Endothelial cell of umbilical vein (primary cell): ENCODE results near the gene CREG2. TPM values are rescaled to one million over a fixed set of nuclear protein-coding genes. Genes with fewer than 3 reads are reported as not detected.

Experiments
- BruUV-seq: library from RNA; stranded (reverse); fragments of 400-500 nt; replicated peaks from 2 replicates; lab custom pipeline; 2021; lab: Mats Ljungman, UMichigan
- CTCF ChIA-PET: fragments of 300-600, 350-600 bp; sonication (Branson Sonifier 250); formaldehyde crosslinking; loops from one replicate; lab custom pipeline; 2021; ENCODE audit warnings: antibody characterized with exemption, inconsistent platforms; lab: Charles Lee
- POLR2A ChIA-PET: fragments of 300-600, 350-600 bp; sonication (Branson Sonifier 250); formaldehyde crosslinking; loops from one replicate; lab custom pipeline; 2021; ENCODE audit warnings: antibody characterized with exemption, inconsistent platforms; lab: Charles Lee
- DNase-seq: peaks from one replicate; pipeline ENCODE4 v3.0.0-alpha.2; 2011; ENCODE audit warnings: low read depth, low spot score
- FAIRE-seq: peaks from 2 replicates; lab custom pipeline; 2011; peaks lifted over from hg19 to GRCh38; lab: Jason Lieb, UNC
- H2AFZ ChIP-seq: 2 replicates; pipeline ENCODE4 v1.6.0; 2012; ENCODE audit warnings: low read depth, low read length, control low read depth, inconsistent platforms
- H3K27ac ChIP-seq: 2 replicates; pipeline ENCODE4 v1.5.1; 2011; ENCODE audit warnings: low read depth, mild to moderate bottlenecking, control low read depth, low read length, moderate library complexity; ENCODE audit not compliant: insufficient read depth
- H3K27me3 ChIP-seq, 2 experiments: 2 replicates each; pipeline versions ENCODE4 v1.6.0 to v1.6.1; 2011; ENCODE audit warnings: low read length in 2 of 2, mixed read lengths in 1 of 2; ENCODE audit not compliant: control insufficient read depth in 2 of 2, insufficient read depth in 2 of 2
- H3K36me3 ChIP-seq, 2 experiments: 2 replicates in 1 of 2; 3 replicates in 1 of 2; pipeline ENCODE4 v1.5.1; 2011; ENCODE audit warnings: low read length in 2 of 2, mild to moderate bottlenecking in 1 of 2, moderate library complexity in 1 of 2; ENCODE audit not compliant: control insufficient read depth in 2 of 2, insufficient read depth in 2 of 2; ENCODE audit errors: extremely low read depth in 1 of 2
- H3K4me1 ChIP-seq: 3 replicates; pipeline ENCODE4 v1.5.1; 2011; ENCODE audit warnings: mild to moderate bottlenecking, low read length; ENCODE audit not compliant: control insufficient read depth, insufficient read depth; ENCODE audit errors: extremely low read depth
- H3K4me2 ChIP-seq: 2 replicates; pipeline ENCODE4 v1.6.1; 2011; ENCODE audit warnings: low read length, control low read depth, mixed read lengths; ENCODE audit not compliant: insufficient read depth
- H3K4me3 ChIP-seq, 3 experiments: fragments of 200-600 bp in 1 of 3; sonication (generic), shearing (Covaris generic) in 1 of 3; replicated peaks in 1 of 3; 2 replicates each; pipeline ENCODE4 v1.5.1; 2011 to 2016; ENCODE audit warnings: control low read depth in 3 of 3, low read length in 3 of 3, mild to moderate bottlenecking in 2 of 3, inconsistent platforms in 1 of 3, low read depth in 1 of 3, moderate library complexity in 1 of 3; ENCODE audit not compliant: insufficient read depth in 1 of 3
- H3K79me2 ChIP-seq: 2 replicates; pipeline ENCODE4 v1.6.0; 2012; ENCODE audit warnings: low read length, inconsistent platforms; ENCODE audit not compliant: control insufficient read depth, insufficient read depth
- H3K9ac ChIP-seq: replicated peaks from 2 replicates; pipeline ENCODE3; 2011; ENCODE audit warnings: low read length, control low read depth; ENCODE audit not compliant: insufficient read depth; ENCODE audit errors: extremely low read depth
- H3K9me1 ChIP-seq: replicated peaks from 3 replicates; pipeline ENCODE4 v1.6.0; 2011; ENCODE audit warnings: mild to moderate bottlenecking, low read length; ENCODE audit not compliant: control insufficient read depth, insufficient read depth; ENCODE audit errors: extremely low read depth
- H3K9me3 ChIP-seq: replicated peaks from 2 replicates; pipeline ENCODE4 v1.5.1; 2012; ENCODE audit warnings: low read length, inconsistent platforms; ENCODE audit not compliant: control insufficient read depth, insufficient read depth
- H4K20me1 ChIP-seq: replicated peaks from 2 replicates; pipeline ENCODE3; 2011; ENCODE audit warnings: mild to moderate bottlenecking, low read length; ENCODE audit not compliant: control insufficient read depth, insufficient read depth; ENCODE audit errors: extremely low read depth
- EZH2 ChIP-seq: IDR thresholded peaks from 2 replicates; pipeline ENCODE4 v1.6.1; 2012; ENCODE audit warnings: borderline replicate concordance, low read depth, mild to moderate bottlenecking, moderate library complexity, low read length, inconsistent platforms; ENCODE audit not compliant: severe bottlenecking
- FOS ChIP-seq: IDR thresholded peaks from 2 replicates; pipeline ENCODE4 v1.6.1; 2011; ENCODE audit warnings: mild to moderate bottlenecking, low read length, moderate library complexity, borderline replicate concordance; ENCODE audit not compliant: insufficient read depth
- GATA2 ChIP-seq: IDR thresholded peaks from 2 replicates; pipeline ENCODE4 v1.7.0; 2011; ENCODE audit warnings: low read depth, mild to moderate bottlenecking, moderate library complexity, mixed read lengths, low read length; ENCODE audit not compliant: insufficient read length, insufficient read depth
- JUN ChIP-seq: IDR thresholded peaks from 2 replicates; pipeline ENCODE4 v1.6.1; 2011; ENCODE audit warnings: borderline replicate concordance, low read depth; ENCODE audit not compliant: insufficient read length, insufficient read depth
- MYC ChIP-seq: IDR thresholded peaks from one replicate; pipeline ENCODE4 v1.6.1; 2011; ENCODE audit warnings: mild to moderate bottlenecking, low read depth, low read length
- POLR2A ChIP-seq: IDR thresholded peaks from 2 replicates; pipeline ENCODE4 v1.6.1; 2012; ENCODE audit warnings: low read depth, mild to moderate bottlenecking, control low read depth, low read length
- POLR2AphosphoS5 ChIP-seq: IDR thresholded peaks from 2 replicates; pipeline ENCODE4 v1.6.1; 2012; ENCODE audit warnings: low read depth, mild to moderate bottlenecking, control low read depth, low read length, moderate library complexity; ENCODE audit not compliant: insufficient read depth
- dilution Hi-C: fragments of 300-500 bp; cut with MboI; formaldehyde crosslinking; loops from one replicate; pipeline ENCODE4 v1.15.0; 2019; ENCODE audit warnings: low sequenced_read_pairs; ENCODE audit not compliant: extremely low pct_ligation_motif_present
- intact Hi-C: fragments of 100-400 bp; cut with micrococcal nuclease; formaldehyde crosslinking; loops from one replicate; pipeline ENCODE4 v1.10.0; 2022
- polyA plus RNA-seq, 4 experiments: library from polyadenylated mRNA; depleted of rRNA in 3 of 4; stranded (reverse) in 3 of 4; unstranded in 1 of 4; fragments of >200 nt; gene quantifications; 2 replicates each; pipeline versions ENCODE4 v1.2.1 to v1.2.3, GENCODE V29; 2011 to 2012; ENCODE audit warnings: missing spikeins in 1 of 4
- total RNA-seq: library from RNA; stranded (reverse); gene quantifications from 2 replicates; pipeline ENCODE4 v1.2.3, GENCODE V29; 2021
- TF ChIP-seq, protein P1 (sequence below): IDR thresholded peaks from 2 replicates; pipeline ENCODE4 v1.6.1; 2011; ENCODE audit not compliant: insufficient read depth, insufficient read length
- TF ChIP-seq, protein P2 (sequence below), 2 donors: IDR thresholded peaks; 1 replicate in 1 of 2; 2 replicates in 1 of 2; pipeline ENCODE4 v1.5.1; 2011; ENCODE audit warnings: low read length in 2 of 2, mild to moderate bottlenecking in 2 of 2, moderate library complexity in 2 of 2, control low read depth in 1 of 2, inconsistent platforms in 1 of 2, low read depth in 1 of 2; ENCODE audit not compliant: insufficient read depth in 1 of 2; ENCODE audit errors: extremely low read depth in 1 of 2

CREG2 gene
- total and polyA plus RNA-seq, 2 donors (not counting 3 experiments of a cell fraction or from before 2014, with no cell fraction given), result 0.48 to 2.0 TPM

DNA sequence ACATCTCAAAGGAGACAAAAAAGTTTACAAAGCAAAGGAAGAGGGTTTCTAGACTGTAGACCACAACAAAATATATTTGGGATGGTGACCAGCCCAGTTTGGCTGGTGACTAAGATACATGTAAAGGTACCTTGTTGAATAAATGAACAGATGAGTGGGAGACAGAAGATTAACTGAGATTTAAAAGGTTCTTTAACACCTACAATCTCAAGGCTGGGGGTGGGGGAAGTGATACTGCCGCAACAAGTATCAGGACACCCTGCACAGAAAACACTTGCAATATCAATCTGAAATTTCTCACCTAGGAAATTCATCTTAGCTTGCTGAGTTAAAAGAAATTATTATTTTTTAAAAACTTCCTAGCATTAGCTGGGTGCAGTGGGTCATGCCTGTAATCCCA lies 87.1 kb downstream of the CREG2 start:
- Histone ChIP-seq H3K9ac (no peak overlapping the region), H3K4me3 (no peak overlapping the region), H2AFZ (no peak overlapping the region), H3K4me2 (no peak overlapping the region), H3K4me1 (peaks cover 28% of the 10 kb centered on the region), H3K79me2 (peaks cover 98% of the 10 kb centered on the region), H3K27ac (no peak overlapping the region), H4K20me1 (peaks cover 11% of the 10 kb centered on the region), H3K9me3 (no peaks in the 10 kb centered on the region), H3K27me3 (no peaks in the 10 kb centered on the region), H3K36me3 (no peaks in the 10 kb centered on the region), H3K9me1 (no peaks in the 10 kb centered on the region)
- BruUV-seq, result no TSS peak
- intact Hi-C loops (no loop called here), dilution Hi-C loops (no loop called here)
- ChIA-PET CTCF (interaction anchor here (1.0 to 3.0 kb wide), 4 partner anchors 9 to 50 kb away, joined by 3 to 12 read pairs (median 6); partner anchors contain the start of gene RNF149), POLR2A (interaction anchor here (1.4 kb wide), 1 partner anchor 8 kb away, joined by 3 read pairs; the partner anchor contains the start of gene RNF149)
- TF ChIP-seq, protein P1, sequence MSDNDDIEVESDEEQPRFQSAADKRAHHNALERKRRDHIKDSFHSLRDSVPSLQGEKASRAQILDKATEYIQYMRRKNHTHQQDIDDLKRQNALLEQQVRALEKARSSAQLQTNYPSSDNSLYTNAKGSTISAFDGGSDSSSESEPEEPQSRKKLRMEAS, result no peak
- no peak for TF ChIP-seq POLR2A
- TF ChIP-seq FOS, result no peak
- TF ChIP-seq, protein P2, sequence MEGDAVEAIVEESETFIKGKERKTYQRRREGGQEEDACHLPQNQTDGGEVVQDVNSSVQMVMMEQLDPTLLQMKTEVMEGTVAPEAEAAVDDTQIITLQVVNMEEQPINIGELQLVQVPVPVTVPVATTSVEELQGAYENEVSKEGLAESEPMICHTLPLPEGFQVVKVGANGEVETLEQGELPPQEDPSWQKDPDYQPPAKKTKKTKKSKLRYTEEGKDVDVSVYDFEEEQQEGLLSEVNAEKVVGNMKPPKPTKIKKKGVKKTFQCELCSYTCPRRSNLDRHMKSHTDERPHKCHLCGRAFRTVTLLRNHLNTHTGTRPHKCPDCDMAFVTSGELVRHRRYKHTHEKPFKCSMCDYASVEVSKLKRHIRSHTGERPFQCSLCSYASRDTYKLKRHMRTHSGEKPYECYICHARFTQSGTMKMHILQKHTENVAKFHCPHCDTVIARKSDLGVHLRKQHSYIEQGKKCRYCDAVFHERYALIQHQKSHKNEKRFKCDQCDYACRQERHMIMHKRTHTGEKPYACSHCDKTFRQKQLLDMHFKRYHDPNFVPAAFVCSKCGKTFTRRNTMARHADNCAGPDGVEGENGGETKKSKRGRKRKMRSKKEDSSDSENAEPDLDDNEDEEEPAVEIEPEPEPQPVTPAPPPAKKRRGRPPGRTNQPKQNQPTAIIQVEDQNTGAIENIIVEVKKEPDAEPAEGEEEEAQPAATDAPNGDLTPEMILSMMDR (IDR thresholded peaks at IDR 0.05; ENCODE audit: extremely low read depth in 1 of 2, insufficient read depth in 1 of 2, low read depth in 1 of 2, low read length in 2 of 2), result no peak
- TF ChIP-seq GATA2, result no peak
- no peak for TF ChIP-seq EZH2
- no peak for TF ChIP-seq MYC
- no peak for TF ChIP-seq JUN
- TF ChIP-seq POLR2AphosphoS5, result no peak
- FAIRE-seq, result no peak
- DNase-seq, result no peak
